Limb (tissue), 2 donors: ENCODE data around the gene MFSD12.
A peak's percentile ranks its signal among the peaks of the same experiment; 100 is the strongest.
"Not testable (repeated sequence)": the region's sequence is repeated elsewhere in the genome, so short reads cannot be mapped to it uniquely, and the experiment has no call there.

Source experiments
- DNase-seq, 2 donors: peaks; one replicate each; pipeline ENCODE4 v3.0.0-alpha.2; 2016; ENCODE audit errors: extremely low spot score in 2 of 2

MFSD12 gene

DNA sequence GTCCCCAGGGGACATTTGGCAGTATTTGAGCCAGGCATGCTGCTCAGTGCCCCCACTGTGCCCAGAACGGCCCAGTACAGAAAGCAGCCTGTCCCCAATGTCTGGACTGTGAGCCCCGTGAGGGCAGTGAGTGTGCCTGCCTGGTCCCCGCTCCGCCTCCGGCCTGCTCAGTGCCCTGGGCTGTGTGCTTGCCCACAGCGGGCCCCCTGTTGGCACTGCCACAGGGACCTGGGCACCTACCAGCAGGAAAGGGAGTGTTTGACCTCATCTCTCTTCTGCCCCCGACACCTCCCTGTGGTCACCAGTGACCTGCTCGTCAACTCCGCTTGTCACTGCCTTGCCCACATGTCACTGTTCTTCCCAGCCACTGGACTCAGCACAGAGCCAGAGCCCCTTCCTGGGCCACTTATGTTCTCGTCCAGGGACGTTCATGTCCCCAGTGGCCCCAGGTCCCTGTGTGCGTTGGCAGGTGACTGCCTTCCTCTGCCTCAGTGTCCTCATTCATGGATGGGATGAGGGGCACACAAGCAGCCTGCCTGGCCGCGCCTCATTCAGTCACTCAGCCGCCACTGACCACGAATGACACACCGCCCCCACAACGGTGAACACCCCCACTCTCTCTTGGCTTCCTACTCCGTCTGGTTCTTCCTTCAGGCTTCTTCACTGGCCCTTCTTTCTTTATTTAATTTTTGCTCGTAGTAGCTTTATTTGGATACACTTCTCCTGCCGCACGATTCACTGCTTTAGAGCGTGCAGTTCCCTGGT is 48.4 kb downstream of the MFSD12 start:
- DNase-seq = peak in 1 of 2 donors; percentile 26

DNA sequence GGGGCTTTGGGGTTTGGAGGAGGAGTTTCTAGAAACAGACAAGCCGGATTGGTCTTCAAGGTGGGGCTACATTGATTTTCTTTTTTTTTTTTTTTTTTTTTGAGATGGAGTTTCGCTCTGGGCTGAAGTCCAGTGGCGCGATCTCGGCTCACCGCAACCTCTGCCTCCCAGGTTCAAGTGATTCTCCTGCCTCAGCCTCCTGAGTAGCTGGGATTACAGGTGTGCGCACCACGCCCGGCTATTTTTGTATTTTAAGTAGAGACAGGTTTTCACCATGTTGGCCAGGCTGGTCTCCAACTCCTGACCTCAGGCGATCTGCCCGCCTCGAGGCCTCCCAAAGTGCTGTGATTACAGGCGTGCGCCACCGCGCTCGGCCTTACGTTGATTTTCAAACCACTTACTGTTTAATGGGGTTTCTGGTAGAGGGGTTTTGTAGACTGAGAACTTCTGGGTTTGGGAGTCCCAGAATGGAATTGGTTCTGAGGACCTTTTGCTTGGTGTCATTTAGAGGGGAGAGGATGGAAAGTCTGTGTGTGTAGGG is 49.2 kb downstream of the MFSD12 start:
- not testable (repeated sequence) for DNase-seq

DNA sequence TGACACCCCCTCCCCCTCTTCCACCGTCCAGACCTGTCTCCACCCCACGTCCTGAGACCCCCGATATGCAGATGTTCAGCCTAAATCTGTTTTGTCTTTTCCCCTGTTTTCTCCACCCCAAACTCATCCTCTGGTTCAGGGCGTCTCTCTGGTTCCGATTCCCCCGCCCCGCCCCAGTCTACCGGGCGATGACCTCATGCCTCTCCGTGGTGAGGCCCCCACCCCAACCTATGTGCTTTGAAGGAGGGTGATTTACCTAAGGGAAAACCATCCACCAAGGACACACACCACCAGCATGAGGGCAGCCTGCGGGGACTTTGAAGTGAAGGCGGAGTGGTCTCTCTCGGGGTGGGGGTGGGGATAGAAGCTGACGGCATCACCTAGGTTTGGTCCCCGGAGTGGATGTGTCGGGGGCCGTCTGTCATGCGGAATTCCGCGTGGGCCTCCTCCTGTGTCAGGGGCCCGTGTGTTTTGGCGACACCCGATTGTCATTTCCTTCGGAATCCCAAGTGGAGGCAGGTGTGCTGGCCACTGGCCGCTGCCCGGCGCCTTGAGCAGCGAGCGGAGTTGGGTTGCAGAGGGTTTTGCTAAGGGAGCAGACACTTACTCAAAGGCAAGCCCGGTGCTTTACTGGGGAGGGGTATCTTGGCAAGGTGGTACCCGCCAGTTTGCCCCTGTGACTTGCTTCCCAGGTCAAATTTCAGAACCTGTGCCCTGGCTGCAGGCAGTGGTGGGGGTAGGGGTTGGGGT is 49.8 kb downstream of the MFSD12 start:
- DNase-seq = peak in 1 of 2 donors; percentile 62

GRCh38 chr19:3506384-3507340 is 50.7 kb downstream of the MFSD12 start:
- DNase-seq = no peak

DNA sequence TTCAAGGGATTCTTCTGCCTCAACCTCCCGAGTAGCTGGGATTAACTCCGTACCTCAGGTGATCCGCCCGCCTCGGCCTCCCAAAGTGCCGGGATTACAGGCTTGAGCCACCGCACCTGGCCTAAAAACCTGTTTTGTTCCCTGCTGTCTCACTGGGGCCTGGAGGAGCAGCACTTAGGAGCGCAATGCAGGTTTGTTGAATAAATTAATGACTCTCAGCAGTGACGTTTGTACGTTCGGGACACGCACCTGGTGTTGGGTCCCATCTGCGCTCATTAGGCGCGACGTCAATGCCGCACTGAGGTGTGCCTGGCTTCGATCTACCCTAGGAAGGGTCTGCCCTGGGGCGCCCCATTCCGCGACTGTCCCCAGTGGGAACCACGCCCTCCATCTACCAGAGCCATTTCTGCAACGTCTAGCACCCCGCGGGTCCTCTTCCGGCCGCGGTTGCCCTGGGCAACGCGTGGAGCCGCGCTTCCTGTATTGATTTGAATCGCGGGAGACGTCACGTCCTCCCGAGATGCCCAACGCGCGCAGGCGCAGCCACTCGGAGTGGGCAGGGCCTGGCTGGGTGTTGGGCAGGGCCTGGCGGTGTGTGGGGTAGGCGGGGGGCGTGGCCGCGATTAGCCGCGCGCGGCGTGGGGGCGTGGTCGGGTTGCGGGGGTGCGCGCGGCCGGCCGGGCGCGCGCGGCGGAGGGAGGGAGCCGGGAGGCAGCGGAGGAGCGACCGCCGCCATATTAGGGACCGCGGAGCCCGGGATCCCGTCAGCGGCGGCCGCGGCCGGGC is 51.6 kb downstream of the MFSD12 start, which contains the start of gene FZR1:
FZR1 (plus strand) TSS at position 714 of the 786 bp plus-strand sequence. CDS start 16,679 bp downstream, outside the sequence.
- DNase-seq = peak; percentile 97 to 99

DNA sequence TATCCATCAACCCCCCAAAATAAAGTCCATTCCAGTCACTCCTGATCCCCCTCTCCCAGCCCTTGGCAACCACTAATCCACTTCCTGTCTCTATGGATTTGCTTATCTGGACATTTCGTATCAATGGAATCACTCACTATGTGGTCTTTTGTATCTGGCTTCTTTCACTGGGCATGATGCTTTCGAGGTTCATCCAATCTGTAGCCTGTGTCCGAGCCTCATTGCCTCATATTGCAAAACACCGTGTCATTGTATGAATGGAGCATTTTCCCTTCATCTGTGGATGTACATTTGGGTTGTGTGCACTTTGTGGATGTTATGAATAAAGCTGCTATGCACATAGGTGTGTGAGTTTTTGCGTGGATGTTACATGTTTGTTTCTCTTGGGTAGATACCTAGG is 52.7 kb downstream of the MFSD12 start:
- DNase-seq = no peak

GRCh38 chr19:3503036-3503572 is 54.3 kb downstream of the MFSD12 start:
- no peak for DNase-seq

DNA sequence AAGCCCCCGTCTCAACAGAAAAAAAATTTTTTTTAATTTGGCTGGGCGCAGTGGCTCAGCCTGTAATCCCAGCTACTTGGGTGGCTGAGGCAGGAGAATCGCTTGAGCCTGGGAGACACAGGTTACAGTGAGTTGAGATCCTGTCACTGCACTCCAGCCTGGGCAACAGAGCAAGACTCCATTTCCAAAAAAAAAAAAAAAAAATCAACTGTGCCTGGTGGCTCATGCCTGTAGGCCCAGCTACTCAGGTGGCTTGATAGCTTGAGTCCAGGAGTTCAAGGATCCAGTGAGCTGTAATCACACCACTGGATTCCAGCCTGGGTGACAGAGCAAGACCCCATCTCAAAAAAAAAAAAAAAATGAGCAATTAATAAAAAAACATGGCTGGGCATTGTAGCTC is 55.6 kb downstream of the MFSD12 start:
- DNase-seq = no peak

DNA sequence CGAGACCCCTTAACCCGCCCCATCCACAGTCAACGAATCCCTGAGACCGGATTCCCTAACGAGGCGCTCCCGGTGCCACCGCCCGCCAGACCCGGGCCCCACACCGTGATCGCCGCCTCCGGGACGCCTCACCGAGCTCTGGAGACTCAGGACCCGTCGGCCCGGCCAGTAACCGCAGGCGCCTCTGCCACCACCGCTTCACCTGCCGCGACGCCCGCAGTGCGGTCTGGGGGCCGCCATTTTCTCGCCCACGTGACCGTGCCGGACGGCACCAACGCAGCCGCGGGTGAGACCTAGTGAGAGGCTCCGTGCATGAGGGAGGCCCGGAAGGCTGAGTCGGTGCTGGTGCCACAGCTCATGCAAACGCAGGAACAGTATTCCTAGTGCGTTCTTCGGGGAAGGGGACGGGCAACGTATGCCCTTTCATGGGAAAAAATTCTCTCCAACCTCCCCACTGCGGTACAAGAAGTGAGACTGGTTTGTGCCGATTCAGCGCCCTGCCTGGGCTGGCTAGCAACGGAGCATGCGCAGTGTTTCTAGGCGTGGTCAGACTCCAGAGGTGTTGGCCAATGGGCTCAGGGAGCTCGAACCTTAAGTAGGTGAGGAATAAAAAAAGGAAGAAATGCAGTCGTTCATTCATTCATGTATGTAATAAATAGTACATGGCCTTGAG is 56.8 kb downstream of the MFSD12 start, which contains the start of gene DOHH:
DOHH (minus strand) TSS at position 246 of the 673 bp plus-strand sequence. CDS start 3,860 bp downstream, outside the sequence.
- DNase-seq = peak; percentile 97

- no peak for DNase-seq
Measured at GRCh38 chr19:3499738-3500428, 57.5 kb downstream of the MFSD12 start.

DNA sequence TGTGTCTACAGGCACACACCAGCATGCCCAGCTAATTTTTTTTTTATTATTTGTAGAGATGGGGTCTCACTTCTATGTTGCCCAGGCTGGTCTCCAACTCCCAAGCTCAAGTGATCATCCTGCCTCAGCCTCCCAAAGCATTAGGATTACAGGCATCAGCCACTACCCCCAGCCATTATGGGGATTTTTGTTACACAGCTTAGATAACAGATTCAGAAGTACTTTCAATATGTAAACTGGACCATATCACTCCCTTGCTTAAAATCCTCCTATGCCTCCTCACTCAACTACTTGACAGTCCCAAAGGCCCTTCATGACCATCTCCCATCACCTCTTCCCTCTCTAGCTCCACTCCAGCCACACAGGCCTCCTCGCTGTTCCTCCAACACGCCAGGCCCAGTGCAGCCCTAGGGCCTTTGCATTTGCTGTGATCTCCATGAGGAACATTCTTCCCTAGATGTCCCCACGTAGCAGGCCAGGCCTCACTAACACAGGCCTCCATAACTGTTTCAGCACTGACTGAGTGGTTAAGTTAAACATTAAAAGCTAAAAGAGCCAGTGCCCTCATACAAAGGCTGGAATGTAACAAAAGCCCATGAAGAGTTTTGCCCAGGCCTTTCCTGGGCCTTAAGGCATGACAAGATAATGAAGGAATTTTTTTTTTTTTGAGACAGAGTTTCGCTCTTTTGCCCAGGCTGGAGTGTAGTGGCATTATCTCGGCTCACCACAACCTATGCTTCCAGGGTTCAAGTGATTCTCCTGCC is 59.4 kb downstream of the MFSD12 start:
- no peak for DNase-seq

DNA sequence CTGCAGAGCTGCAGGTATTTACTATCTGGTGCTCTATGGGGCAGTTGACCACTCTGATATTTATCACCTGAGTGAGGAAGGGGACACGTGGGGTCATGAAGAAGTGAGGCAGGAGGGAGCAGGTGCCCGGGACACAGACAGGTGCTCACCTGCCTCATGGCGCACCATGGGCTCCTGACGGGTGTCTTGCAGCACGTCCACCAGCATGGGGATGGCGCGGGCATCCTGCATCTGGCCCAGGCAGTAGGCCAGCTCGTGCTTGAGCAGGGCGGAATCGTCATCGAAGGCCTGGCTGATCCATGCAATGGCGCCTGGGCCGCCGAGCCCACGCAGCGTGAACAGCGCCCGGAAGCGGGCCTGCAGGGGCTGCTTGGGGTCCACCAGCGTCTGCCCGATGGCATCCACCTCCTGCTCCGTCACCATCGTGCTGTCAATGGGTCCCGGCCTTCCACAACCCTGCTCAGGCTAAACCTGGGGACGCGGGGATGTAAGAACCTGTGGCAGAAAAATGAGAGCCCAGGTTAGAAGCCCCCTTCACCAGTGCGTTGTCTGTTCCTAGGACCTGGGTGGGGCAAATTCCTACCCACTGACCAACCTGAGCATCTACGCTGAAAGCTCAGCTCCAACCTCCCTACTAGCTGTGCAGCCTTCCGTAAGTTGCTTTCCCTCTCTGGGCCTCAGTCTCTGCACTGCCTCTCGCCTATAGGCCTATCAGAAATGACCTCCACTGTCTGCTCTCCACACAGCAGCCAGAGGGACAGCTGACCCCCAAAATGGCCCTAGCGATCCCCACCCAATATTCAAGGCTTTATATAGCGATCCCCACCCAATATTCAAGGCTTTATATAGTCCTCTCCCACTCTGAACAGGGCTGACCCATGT is 60.8 kb downstream of the MFSD12 start:
- DNase-seq = no peak

DNA sequence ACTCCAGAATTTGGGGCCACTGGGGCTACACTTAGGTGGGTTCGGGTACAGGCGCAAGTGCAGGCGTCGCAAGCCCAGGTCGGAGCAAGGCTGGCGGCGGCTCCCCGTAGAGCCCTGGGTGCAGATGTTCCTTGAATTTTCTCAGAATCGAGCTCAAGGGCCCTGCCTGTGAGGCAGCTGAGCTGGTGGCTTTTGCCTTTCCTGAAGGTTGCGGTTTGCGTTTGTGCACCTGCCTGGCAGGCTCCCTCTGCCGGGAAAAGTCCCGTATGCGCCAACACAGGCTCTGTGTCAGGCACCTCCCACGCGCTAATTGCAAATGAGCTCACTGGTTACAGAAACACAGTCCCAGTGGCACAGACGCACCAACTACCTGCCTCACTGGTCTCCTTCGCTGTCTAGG is 62.8 kb downstream of the MFSD12 start:
- no peak for DNase-seq
